ENCODE results near the gene ANXA10.

DNA sequence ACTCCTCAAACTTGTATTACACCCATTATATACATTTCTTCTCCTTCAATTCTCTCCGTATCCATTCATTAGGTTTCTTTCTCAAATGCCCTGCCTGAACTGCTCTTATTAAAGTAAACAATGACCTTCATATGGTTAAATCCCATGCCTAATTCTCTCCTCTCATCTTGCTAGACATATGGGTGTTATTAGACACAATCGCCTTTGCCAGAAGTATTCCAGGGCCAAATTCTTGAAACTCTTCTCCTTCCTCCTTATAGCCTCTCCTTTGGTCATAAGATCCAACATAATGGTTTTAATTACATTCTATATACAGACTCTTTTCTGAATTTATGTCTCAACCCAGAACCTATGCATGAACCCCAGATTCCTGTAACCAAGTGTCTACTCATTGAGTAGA lies 4.8 kb downstream of the ANXA10 start:
- no peak for TF ChIP-seq POLR2A (IDR thresholded peaks at IDR 0.05; ENCODE audit: low read length)
- TF ChIP-seq GATA1 (IDR thresholded peaks at IDR 0.05; ENCODE audit: low read depth, low read length) = no peak
